K562 (cell line): ENCODE data around the gene GLRX2. TPM values are rescaled to one million over a fixed set of nuclear protein-coding genes. Genes with fewer than 3 reads are reported as not detected.

Source experiments
- CBFA2T3 ChIP-seq: fragments of 450-650 bp; IDR thresholded peaks from 2 replicates; pipeline ENCODE4 v1.6.1; 2017
- DNMT1 ChIP-seq: fragments of 450-650 bp; IDR thresholded peaks from 2 replicates; pipeline ENCODE4 v1.6.1; 2016; ENCODE audit warnings: antibody characterized with exemption, mild to moderate bottlenecking
- IRF1 ChIP-seq: sonication (generic); formaldehyde crosslinking; IDR thresholded peaks from 2 replicates; pipeline ENCODE4 v1.8.0; 2022; ENCODE audit warnings: missing genetic modification reagents, mild to moderate bottlenecking, borderline replicate concordance
- MITF ChIP-seq: IDR thresholded peaks from 2 replicates; pipeline ENCODE4 v1.6.1; 2014; ENCODE audit warnings: antibody characterized with exemption
- SETDB1 ChIP-seq: IDR thresholded peaks from one replicate; pipeline ENCODE4 v1.6.1; 2012; ENCODE audit warnings: low read length, control low read depth, inconsistent platforms
- VEZF1 ChIP-seq: fragments of 200-800 bp; sonication (Bioruptor generic); IDR thresholded peaks from 2 replicates; pipeline ENCODE4 v1.6.1; 2017; ENCODE audit warnings: missing genetic modification characterization, missing compliant biosample characterization
- ZBTB2 ChIP-seq: fragments of 450-650 bp; IDR thresholded peaks from 2 replicates; pipeline ENCODE4 v1.6.1; 2016; ENCODE audit warnings: antibody characterized with exemption
- ZNF239 ChIP-seq: fragments of 250-450 bp; sonication (Bioruptor Pico); IDR thresholded peaks from 2 replicates; pipeline ENCODE4 v1.4.0; 2020; ENCODE audit warnings: mild to moderate bottlenecking
- ZNF764 ChIP-seq: fragments of 250-450 bp; sonication (Bioruptor Pico); IDR thresholded peaks from 2 replicates; pipeline ENCODE4 v1.4.0; 2020; ENCODE audit warnings: low read depth, mild to moderate bottlenecking, moderate library complexity
- ZNF77 ChIP-seq: fragments of 250-450 bp; sonication (Bioruptor Pico); IDR thresholded peaks from 2 replicates; pipeline ENCODE4 v1.5.0; 2020
- polyA plus RNA-seq, 8 experiments: library from polyadenylated mRNA; depleted of rRNA in 4 of 8; stranded (reverse) in 5 of 8; unstranded in 3 of 8; fragments of >200 nt; fragmentation: Nextera tagmentation in 2 of 8; fragmentation: Illumina TruSeq in 1 of 8; extraction: Ambion mirVana in 2 of 8; extraction: Trizol in 1 of 8; gene quantifications; 2 replicates each; pipeline versions ENCODE4 v1.2.1 to v1.2.3, GENCODE V29; 2011 to 2014; ENCODE audit warnings: inconsistent platforms in 1 of 8, missing spikeins in 1 of 8
- total RNA-seq, 7 experiments: library from RNA; depleted of rRNA in 6 of 7; stranded (reverse); fragments of >200 nt in 6 of 7; fragmentation: Illumina TruSeq in 2 of 7; extraction: Trizol in 2 of 7; gene quantifications; 2 replicates each; pipeline versions ENCODE4 v1.2.1 to v1.2.3, GENCODE V29; 2011 to 2021; ENCODE audit warnings: low replicate concordance in 1 of 7
- TF ChIP-seq, protein P1 (sequence below): fragments of 250-450 bp; sonication (Bioruptor Pico); IDR thresholded peaks from 2 replicates; pipeline ENCODE4 v1.4.0; 2020; ENCODE audit warnings: mild to moderate bottlenecking, moderate library complexity

GLRX2 gene
- total and polyA plus RNA-seq, 9 of the 15 experiments (the other 6 are each of a cell fraction or from before 2014, with no cell fraction given), result 13.3 to 82.6 (median 55.1) TPM

DNA sequence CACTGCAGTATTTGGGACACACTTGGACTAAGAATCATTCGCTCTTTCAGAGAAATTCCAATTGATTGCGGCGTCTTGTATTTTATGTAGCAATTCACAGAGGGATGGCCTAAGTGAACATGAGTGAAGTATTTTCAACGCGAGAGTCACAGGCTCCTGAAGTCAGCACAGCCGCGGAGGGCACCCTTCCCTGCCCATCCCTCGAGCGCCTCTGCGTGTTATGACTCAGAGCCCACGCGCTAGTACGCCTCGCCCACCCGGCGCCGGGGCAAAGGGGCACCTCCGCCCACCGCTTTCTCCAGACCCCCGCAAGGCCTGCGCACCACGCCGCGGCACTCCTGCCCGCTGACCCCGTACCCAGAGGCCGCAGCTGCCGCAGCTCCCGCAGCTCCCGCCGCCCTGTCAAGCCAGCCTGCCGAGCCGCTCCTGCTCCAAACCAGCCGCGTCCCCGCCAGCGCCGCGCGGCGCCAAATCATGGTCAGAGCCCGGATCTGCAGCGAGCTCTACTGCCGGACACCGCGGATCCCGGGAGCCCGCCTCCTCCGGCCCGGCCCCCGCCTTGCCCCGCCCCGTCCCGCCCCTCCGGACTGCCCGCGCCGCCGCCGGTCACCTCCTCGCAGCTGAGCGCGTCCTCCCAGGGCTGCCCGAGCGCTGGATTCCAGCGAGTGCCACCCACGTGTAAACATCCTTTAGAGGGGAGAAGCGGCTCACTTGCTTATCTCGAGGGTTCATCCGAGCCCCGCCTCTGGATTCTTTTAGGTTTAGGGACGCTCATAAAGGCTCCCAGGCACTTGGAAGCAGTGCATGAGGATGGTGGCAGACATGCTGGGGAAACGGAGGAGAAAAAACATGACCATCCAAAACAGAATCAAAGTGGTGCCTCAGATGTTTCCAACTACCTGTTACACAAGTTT is at the start of gene GLRX2 (continued):
- TF ChIP-seq ZNF77 (no peak), VEZF1 (CRISPR knock-in tag) (peak; percentile 82), ZBTB2 (peak; percentile 45; the same call in 1 of the 2 replicates), IRF1 (CRISPR knock-in tag) (no peak), DNMT1 (no peak), CBFA2T3 (no peak), ZNF239 (no peak; the same call in 1 of the 2 replicates), SETDB1 (no peak), MITF (no peak; the same call in 1 of the 2 replicates), ZNF764 (CRISPR knock-in tag) (no peak)
- TF ChIP-seq, protein P1, sequence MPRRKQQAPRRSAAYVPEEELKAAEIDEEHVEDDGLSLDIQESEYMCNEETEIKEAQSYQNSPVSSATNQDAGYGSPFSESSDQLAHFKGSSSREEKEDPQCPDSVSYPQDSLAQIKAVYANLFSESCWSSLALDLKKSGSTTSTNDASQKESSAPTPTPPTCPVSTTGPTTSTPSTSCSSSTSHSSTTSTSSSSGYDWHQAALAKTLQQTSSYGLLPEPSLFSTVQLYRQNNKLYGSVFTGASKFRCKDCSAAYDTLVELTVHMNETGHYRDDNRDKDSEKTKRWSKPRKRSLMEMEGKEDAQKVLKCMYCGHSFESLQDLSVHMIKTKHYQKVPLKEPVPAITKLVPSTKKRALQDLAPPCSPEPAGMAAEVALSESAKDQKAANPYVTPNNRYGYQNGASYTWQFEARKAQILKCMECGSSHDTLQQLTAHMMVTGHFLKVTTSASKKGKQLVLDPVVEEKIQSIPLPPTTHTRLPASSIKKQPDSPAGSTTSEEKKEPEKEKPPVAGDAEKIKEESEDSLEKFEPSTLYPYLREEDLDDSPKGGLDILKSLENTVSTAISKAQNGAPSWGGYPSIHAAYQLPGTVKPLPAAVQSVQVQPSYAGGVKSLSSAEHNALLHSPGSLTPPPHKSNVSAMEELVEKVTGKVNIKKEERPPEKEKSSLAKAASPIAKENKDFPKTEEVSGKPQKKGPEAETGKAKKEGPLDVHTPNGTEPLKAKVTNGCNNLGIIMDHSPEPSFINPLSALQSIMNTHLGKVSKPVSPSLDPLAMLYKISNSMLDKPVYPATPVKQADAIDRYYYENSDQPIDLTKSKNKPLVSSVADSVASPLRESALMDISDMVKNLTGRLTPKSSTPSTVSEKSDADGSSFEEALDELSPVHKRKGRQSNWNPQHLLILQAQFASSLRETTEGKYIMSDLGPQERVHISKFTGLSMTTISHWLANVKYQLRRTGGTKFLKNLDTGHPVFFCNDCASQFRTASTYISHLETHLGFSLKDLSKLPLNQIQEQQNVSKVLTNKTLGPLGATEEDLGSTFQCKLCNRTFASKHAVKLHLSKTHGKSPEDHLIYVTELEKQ, result no peak
